Stimulated activated CD4-positive, alpha-beta T cell treated with anti-CD3 and anti-CD28 coated beads, TNF-alpha, amount 100 ng/mL, for 1 hour (primary cell): ENCODE results near the gene RNF157.
"Not testable (repeated sequence)": the region's sequence is repeated elsewhere in the genome, so short reads cannot be mapped to it uniquely, and the experiment has no call there.

Experiments used
- DNase-seq, 3 donors: peaks; one replicate each; pipeline ENCODE4 v3.0.0-alpha.2; 2020; ENCODE audit warnings: low read depth in 3 of 3, low spot score in 1 of 3

RNF157 gene

DNA sequence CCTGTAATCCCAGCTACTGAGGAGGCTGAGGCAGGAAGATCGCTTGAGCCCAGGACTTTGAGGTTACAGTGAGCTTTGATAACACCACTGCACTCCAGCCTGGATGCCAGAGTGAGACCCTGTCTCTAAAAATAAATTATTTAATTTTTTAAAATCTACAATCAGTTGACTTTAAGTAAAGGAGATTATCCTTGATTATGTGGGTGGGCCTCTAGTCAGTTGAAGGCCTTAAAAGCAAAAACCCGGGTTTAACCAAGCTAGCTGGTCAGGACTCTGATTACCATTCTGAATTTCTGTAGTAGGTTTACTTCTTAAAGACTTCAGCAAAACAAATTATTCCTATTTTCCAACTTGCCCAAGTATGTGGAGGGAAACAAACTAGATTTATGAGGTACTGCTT is 4.4 kb downstream of the RNF157 start:
- DNase-seq: no peak

DNA sequence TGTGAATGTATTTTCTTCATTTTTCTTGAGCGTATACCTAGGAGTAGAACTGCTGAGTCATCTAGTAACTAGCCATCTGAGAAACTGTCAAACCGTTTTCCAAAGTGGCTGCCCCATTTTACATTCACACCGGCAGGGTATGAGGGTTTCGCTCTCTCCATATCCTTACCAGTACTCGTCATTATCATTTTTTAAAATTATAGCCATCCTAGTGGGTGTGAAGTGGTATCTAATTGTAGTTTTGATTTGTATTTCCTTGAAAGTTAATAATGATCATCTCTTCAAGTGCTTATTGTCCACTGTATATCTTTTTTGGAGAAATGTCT is 6.0 kb downstream of the RNF157 start:
- DNase-seq: no peak

DNA sequence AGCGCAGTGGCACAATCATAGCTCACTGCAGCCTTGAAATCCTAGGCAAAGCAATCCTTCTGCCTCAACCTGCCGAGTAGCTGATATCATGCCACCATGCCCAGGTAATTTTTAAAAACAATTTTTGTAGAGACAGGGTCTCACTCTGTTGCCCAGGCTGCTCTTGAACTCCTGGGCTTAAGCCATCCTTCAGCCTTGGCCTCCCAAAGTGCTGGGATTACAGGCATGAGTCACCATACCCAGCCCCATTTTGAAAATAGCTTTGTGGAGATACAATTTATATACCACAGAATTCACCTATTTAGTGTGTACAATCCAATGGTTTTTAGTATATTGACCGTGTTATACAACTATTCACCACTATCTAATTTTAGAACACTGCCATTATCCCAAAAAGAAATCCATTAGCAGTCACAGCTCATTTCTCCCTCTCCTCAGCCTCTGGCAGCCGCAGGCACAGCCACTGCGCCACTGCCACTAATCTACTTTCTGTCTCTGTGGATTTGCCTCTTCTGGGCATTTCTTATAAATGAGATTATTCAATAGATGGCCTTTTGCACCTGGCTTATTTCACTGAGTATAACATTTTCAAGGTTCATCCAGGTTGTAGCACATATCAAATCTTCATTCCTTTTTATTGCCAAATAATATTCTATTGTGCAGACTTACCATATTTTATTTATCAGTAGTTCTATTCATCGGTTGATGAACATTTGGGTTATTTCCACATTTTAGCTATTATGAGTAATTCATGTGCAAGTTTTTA is 6.5 kb downstream of the RNF157 start:
- no peak for DNase-seq

DNA sequence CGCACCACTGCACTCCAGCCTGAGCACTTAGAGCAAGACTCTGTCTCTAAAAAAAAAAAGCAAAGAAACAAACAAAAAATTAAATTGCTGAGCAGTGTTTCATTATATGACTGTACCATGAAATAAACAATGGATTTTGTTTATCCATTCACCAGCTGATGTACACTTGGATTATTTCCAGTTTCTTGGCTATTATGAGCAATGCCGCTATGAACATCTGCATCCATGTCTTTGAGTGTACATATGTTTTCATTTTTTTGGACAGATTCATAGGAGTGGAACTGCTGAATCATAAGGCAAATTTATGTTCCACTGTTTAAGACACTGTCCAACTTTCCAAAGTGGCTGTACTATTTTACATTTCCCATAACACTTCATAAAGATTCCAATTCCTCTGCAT is 8.0 kb downstream of the RNF157 start:
- no peak for DNase-seq

DNA sequence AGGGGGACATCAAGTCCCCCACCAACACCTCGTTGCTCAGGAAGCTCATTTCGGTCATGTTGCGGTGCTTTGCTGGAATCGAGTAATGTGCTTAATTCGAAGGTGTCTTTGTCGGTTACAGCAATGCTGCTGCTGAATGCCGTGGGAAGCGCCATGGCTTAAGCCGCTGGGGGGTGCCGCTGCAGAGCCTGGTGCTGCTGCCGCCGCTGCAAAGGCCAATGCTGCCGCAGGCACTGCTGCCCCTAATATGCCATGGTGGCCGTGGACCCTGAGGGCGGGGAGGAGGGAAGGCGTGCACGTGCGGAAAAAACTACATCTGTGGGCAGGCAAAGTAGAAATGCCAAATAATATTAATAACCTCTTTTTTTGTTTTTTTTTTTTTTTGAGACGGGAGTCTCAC is 13.5 kb downstream of the RNF157 start:
- DNase-seq: not testable (repeated sequence)

DNA sequence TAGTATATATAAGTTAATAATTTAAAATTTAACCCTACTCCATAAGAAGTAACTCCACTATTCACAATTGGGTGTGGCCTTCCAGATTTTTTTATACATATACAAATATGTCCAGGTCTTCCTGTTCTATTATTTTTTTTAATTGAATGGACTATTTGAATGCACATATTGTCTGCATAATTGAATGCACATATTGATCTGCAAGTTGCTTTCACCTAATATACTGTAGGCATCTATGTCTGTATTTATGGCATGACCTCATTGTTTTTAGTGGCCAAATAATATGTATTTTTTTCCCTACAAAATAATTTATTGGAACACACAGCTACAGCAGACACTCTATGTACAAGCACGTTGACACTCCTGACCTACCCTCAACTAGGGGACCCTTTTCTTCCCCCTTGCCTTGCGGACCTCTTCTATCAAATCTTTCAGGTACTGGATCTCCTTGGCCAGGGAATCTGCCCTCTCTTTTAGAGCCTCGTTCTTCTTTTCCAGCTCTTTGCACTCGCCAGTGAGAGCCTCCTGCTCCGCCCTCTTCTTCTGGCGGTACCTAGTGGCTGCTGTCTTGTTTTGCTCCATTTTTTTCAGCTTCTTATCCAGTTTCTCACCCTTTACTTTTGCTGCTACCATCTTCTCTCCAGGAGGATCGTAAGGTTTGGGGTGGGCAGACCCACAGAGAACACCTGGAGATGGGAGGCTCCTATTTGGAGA is 14.8 kb downstream of the RNF157 start:
- not testable (repeated sequence) for DNase-seq

DNA sequence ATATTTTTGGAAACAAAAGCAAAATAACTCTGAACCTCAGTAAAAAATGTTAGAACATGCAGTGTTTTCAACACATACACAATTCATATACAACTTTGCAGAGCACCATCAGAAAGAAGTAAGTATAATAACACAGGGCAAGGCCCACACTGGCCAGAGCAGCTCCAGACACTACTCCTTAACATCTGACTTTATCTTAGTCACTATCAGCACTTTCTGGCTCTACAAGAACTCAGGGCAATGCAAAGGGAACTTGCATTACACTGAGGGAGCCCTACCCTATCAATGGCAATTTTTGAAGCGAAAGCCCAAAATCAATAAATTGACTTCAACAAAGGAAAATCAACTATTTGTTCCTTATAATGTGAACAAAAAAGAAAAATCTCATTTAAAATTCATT is 16.5 kb downstream of the RNF157 start:
- no peak for DNase-seq

DNA sequence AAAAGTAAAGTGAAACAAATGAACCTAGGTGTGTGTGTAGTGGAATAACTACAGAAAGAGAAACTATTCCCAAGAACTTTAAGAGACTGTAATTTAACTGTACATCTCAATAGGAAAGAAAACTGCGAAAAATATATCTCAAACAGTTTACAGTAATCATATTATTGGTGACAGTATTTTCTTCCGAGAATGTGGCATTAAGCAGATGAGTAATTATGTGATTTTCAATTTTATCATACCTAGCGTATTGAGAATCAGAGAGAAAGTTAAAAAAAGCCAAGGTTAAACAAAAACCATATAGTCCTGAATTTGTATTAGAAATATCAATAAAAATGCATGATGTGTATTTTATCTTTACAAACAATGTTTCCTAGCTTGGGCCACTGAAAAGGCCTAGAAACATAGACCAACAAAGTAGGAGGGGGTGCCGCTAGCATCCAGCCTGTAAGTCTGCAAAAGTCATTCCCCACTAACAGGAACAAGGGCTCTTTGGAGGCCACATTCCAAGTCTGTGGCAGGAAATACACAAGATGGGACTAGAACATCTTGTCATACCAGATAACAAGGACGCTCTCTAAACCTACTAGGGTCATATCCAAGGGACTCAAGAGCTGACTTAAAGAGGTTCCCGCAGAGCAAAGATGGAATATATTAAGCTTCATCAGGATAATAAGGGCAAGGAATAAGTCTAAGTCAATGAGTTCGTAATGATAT is 20.5 kb downstream of the RNF157 start:
- DNase-seq: no peak

DNA sequence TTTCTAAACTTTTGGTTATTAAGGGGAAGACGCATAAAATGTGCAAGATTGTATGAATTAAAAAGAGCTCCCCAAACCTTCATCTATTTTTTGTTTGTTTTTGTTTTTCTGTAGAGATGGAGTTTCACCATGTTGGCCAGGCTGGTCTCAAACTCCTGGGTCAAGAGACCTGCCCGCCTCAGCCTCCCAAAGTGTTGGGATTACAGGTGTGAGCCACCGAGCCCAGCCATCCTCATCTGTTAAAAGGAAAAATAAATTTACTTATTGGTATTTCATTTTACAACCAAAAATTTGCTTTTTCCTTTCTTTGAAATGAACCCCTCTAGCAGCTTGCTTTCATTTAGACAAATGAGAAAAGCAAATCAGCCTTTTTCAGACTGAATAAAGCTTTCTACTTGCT is 23.2 kb downstream of the RNF157 start:
- DNase-seq: no peak

DNA sequence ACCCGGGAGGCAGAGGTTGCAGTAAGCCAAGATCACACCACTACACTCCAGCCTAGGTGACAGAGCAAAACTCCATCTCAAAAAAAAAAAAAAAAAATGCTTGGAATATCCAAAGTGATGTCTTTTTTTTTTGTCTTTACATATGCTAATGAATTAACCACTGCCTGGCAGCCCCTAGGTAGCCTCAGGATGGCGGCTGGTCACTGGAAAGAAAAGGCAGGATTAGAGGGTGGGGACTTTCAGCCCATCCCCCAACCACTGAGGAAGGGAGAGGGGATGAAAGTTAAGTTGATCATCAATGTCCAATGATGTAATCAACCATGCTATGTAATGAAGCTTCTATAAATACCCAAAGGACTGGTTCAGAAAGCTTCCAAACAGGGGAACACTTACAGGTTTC is 26.8 kb downstream of the RNF157 start:
- DNase-seq: no peak

DNA sequence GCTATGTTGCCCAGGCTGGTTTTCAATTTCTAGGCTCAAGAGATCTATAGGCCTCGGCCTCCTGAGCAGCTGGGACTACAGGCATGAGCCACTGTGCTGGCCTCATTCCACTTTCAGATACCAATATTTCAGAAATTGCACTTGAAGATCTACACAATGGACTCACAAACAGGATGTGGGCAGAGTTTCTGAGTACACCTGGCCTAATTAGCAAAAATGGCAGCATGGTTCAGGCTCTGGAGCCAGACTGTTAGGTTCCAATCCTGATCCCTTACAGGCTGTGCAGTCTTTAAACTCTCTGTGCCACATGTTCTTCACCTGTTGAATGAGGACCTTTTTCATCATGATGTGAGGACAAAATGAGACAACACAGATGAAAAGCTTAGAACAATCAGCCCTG is 32.2 kb downstream of the RNF157 start:
- no peak for DNase-seq

DNA sequence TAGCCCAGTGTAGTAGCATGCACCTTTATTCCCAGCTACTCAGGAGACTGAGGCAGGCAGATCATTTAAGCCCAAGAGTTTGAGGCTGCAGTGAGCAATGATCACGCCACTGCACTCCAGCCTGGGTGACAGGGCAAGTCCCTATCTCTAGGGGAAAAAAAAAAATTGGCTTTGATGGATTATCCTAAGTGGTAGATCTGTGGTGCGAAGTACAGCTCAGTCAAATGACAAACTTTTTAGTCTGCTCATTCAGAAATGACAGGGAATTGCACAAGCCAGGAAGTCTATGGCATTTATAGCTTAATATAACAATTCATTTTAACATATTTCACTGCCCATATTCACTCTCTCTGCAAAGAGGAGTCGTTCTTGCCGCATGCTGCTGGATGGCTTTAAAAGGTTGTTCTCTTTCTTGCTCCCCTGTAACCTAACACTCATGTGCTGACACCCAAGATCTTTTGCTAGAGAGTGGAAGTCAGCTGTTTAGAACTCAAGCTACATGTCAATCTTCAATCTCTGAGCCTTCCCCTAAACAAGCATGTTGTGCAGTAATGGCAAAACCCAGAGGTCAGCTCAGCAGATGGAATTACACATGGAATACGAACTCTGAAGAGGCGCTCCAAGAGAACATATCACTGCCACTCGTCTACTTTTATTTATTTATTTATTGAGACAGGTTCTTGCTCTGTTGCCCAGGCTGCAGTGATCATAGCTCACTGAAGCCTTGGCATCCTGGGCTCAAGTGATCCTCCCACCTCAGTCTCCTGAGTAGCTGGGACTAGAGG is 32.8 kb downstream of the RNF157 start:
- no peak for DNase-seq

DNA sequence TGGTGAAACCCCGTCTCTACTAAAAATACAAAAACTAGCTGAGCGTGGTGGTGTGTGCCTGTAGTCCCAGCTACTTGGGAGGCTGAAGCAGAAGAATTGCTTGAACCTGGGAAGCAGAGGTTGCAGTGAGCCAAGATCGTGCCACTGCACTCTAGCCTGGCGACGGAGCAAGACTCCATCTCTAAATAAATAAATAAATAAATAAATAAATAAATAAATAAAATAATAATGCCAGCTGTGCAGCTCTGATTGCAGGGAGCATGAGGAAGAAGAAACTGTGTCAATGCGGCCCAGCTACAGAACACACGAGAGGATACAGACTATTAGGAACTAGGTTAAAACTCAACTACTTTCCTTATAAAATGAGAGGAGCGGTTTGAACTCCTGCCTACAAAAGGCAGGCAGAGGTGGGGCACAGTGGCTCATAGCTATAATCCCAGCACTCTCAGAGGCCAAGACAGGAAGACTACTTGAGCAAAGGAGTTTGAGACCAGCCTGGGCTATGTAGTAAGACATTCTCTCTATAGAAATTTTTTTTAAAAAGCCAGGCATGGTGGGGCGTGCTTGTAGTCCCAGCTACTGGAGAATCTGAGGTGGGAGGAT is 34.6 kb downstream of the RNF157 start:
- not testable (repeated sequence) for DNase-seq

DNA sequence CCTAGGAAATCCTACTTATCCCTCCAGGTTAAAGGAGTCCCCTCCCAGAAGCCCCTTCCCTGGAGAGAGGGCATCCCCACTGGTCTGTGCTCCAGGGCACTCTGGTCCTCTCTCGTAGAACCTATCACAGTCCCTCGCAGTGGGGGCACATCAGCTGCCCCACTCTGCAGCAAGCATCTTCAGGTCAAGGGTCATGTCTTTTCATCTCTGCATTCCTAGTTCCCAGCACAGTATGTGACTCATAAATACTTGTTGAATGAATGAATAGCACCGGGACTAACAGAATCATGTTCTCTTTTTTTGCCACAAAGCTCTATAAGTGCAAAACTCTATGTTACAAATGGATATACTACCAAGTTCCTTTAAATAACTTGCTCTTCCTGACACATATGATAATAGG is 36.0 kb downstream of the RNF157 start:
- DNase-seq: no peak

DNA sequence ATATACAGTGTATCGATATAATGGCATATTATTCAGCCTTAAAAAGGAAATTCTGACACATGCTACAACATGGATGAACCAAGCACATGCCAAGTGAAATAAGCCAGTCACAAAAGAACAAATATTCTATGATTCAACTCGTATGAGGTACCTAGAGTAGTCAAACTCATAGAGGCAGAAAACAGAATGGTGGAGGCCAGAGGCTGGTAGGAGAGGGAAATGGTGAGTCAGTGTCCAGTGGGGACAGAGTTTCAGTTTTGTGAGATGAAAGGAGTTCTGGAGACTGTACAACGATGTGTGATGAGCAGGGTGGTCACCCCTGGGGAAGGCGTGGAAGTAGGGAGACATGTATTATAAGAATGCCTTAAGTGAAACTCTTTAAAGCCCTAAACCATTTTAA is 39.9 kb downstream of the RNF157 start:
- no peak for DNase-seq

DNA sequence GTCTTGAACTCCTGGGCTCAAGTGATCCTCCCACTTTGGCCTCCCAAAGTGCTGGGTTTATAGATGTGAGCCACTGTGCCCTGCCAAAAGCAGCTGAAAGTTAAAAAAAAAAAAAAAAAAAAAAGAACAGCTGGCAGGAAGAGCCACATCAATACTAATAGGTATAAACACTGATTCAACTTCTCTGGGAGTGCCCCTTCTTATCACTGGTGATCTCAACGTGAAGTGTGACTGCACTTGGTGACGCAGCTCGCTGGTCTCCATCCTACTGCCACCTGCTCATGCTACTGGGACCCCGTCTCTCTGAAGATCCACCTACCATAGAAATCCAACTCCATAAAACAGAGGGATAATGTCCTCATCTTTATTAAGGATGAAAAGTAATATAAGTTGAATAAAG is 40.8 kb downstream of the RNF157 start:
- DNase-seq: peak; percentile 30 to 38 (median 34)

DNA sequence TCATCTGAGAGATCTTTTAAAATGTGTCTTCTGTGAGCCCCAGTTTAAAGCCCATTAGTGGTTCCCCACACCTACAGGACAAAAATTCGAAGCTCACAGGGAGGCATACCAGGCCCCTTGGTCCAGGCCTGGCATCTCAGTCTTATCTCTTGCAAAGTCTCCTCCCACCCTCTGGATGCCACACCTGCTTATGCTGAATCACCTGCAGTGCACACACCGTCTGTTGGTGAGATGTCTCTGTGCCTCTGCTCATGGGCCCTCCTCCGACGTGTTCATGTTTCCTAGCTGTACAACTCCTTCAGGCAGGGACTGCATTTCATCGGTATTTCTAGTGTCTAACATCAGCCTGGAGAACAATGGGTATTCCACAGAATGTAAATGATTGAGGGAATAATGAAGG is 41.6 kb downstream of the RNF157 start:
- DNase-seq: no peak

DNA sequence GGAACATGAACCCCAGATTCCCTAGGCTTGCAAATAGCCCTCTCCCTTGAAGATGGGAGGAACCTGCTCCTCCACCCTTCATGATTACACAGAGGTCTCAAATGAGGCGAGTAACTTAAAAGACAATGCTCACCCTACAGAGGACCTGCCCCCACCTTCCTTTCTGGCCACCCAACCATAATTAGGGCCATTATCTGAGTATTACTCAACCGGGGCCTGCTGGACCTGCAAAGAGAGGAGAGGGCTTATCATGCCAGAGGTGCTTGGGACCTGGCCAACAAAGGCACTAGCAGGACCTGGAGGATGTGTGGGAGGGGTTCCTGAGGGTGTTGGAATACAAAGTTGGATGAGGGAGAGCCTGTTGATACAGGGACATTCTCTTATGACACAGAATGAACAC is 42.4 kb downstream of the RNF157 start:
- no peak for DNase-seq

DNA sequence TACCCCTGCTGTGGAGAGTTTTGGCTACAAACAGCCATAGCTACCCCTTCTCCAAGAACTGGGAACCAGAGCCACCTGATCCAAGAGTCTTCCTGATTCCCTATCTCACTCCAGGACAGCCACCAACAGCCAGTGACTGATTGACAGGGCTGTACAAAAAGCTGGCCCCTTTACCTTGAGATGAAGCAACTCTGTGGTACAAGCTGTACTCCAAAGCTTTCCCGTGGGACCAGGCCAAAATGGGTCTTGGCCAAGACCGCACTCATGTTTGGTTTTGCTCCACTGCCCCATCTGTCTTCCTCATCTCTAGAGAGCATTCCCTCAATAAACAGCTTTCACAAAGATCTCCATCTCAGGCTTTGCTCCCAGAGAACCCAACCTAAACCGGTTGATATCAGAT is 43.6 kb downstream of the RNF157 start:
- DNase-seq: no peak

DNA sequence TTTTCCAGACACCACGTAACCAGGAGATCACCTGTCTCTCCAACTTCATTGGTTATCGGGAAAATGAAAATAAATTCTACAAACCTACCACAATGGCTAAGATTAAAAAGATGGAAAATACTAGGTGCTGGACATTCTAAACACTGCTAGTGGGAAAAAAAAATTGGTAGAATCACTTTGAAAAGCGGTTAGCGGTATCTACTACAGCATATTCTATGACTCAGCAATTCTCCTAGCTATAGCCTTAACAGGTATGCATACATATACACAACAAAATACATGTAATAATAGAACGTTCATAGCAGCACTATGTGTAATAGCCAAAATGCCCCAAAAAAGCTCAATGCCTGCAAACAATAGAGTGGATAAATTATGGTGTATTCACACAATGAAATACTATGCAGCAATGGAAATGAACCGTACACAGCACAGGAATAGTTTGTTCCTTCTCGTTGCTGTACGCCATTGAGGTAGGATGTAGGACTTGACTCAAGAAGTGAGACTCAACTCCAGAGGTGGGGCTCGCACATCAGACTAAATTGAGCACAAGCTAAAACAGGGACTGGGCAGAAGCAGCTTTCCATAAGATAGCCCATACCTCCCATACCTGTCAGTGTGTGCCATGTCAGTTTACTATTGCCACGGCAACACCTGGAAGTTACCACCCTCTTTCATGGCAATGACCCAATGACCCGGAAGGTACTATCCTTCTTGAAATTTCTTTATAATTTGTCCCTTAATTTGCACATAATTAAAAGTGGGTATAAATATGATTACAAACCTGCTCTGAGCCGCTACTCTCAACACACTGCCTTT is 44.8 kb downstream of the RNF157 start:
- DNase-seq: no peak
